Liver (tissue), 3 donors: ENCODE results near the gene PDILT.
A peak's percentile ranks its signal among the peaks of the same experiment; 100 is the strongest.

Experiments used
- CTCF ChIP-seq: fragments of 150-350 bp; IDR thresholded peaks from 2 replicates; pipeline ENCODE4 v1.5.1; 2017; ENCODE audit warnings: improper control_type of control experiment, low read depth, low read length; ENCODE audit not compliant: missing input control
- EGR1 ChIP-seq, 2 donors: IDR thresholded peaks; 2 replicates each; pipeline ENCODE4 v1.6.1; 2016 to 2018; ENCODE audit warnings: antibody characterized with exemption in 2 of 2, low read depth in 2 of 2
- HNF4A ChIP-seq, 2 donors: conservative IDR thresholded peaks; 2 replicates each; pipeline ENCODE4 v1.6.1; 2016; ENCODE audit warnings: antibody characterized with exemption in 2 of 2, mild to moderate bottlenecking in 2 of 2
- MAX ChIP-seq: IDR thresholded peaks from 2 replicates; pipeline ENCODE4 v1.6.1; 2016; ENCODE audit warnings: antibody characterized with exemption
- RAD21 ChIP-seq, 2 donors: IDR thresholded peaks; 2 replicates each; pipeline ENCODE4 v1.6.1; 2016; ENCODE audit warnings: antibody characterized with exemption in 2 of 2, mild to moderate bottlenecking in 2 of 2
- ZBTB33 ChIP-seq: IDR thresholded peaks from 2 replicates; pipeline ENCODE4 v1.6.1; 2016; ENCODE audit warnings: antibody characterized with exemption
- donor health status: healthy.
- donor health status: healthy.

GRCh38 chr16:20355114-20355782 is 49.3 kb downstream of the PDILT start:
- TF ChIP-seq MAX, result no peak
- no peak for TF ChIP-seq CTCF
- TF ChIP-seq RAD21 (IDR thresholded peaks at IDR 0.05), result no peak
- peak; percentile 52 to 59 for TF ChIP-seq HNF4A (conservative IDR thresholded peaks at IDR 0.05)
- TF ChIP-seq ZBTB33, result no peak
- no peak for TF ChIP-seq EGR1 (IDR thresholded peaks at IDR 0.05; ENCODE audit: low read depth in 2 of 2)
